ENCODE results near the gene ZNF277.

Gene ZNF277

GRCh38 chr7:112262855-112263487 lies 56.5 kb downstream of the ZNF277 start:
- no peaks in the 10 kb centered on the region for H3K36me3 Mint-ChIP-seq (ENCODE audit: low read depth)
- H3K27me3 Mint-ChIP-seq (ENCODE audit: low read depth), result no peaks in the 10 kb centered on the region
- no peak overlapping the region for H3K27ac Mint-ChIP-seq
- H3K4me3 Mint-ChIP-seq, result no peak overlapping the region
- no peaks in the 10 kb centered on the region for H3K9me3 Mint-ChIP-seq
- DNase-seq (ENCODE audit: low spot score), result no peak
- H3K4me1 Mint-ChIP-seq (ENCODE audit: low read depth), result no peaks in the 10 kb centered on the region

GRCh38 chr7:112263519-112263918 lies 57.0 kb downstream of the ZNF277 start:
- no peaks in the 10 kb centered on the region for H3K36me3 Mint-ChIP-seq (ENCODE audit: low read depth)
- H3K4me1 Mint-ChIP-seq (ENCODE audit: low read depth), result no peaks in the 10 kb centered on the region
- H3K27me3 Mint-ChIP-seq (ENCODE audit: low read depth), result no peaks in the 10 kb centered on the region
- no peaks in the 10 kb centered on the region for H3K9me3 Mint-ChIP-seq
- H3K27ac Mint-ChIP-seq, result no peak overlapping the region
- no peak for DNase-seq (ENCODE audit: low spot score)
- H3K4me3 Mint-ChIP-seq, result no peak overlapping the region

- Mint-ChIP-seq H3K27me3 (ENCODE audit: low read depth) (no peaks in the 10 kb centered on the region), H3K36me3 (ENCODE audit: low read depth) (no peaks in the 10 kb centered on the region), H3K4me1 (ENCODE audit: low read depth) (no peaks in the 10 kb centered on the region), H3K9me3 (no peaks in the 10 kb centered on the region), H3K4me3 (no peak overlapping the region), H3K27ac (no peak overlapping the region)
- no peak for DNase-seq (ENCODE audit: low spot score)
Observed at GRCh38 chr7:112266141-112266540, 59.6 kb downstream of the ZNF277 start.

- H3K27ac Mint-ChIP-seq, result no peak overlapping the region
- H3K4me1 Mint-ChIP-seq (ENCODE audit: low read depth), result no peaks in the 10 kb centered on the region
- H3K36me3 Mint-ChIP-seq (ENCODE audit: low read depth), result no peaks in the 10 kb centered on the region
- no peaks in the 10 kb centered on the region for H3K27me3 Mint-ChIP-seq (ENCODE audit: low read depth)
- DNase-seq (ENCODE audit: low spot score), result no peak
- no peaks in the 10 kb centered on the region for H3K9me3 Mint-ChIP-seq
- H3K4me3 Mint-ChIP-seq, result no peak overlapping the region
Observed at GRCh38 chr7:112266595-112267270, 60.2 kb downstream of the ZNF277 start.

- no peaks in the 10 kb centered on the region for H3K9me3 Mint-ChIP-seq
- H3K4me3 Mint-ChIP-seq, result no peak overlapping the region
- peaks cover 2% of the 10 kb centered on the region for H3K4me1 Mint-ChIP-seq (ENCODE audit: low read depth)
- no peak overlapping the region for H3K27ac Mint-ChIP-seq
- H3K27me3 Mint-ChIP-seq (ENCODE audit: low read depth), result no peaks in the 10 kb centered on the region
- no peaks in the 10 kb centered on the region for H3K36me3 Mint-ChIP-seq (ENCODE audit: low read depth)
- DNase-seq (ENCODE audit: low spot score), result no peak
Observed at GRCh38 chr7:112267944-112268691, 61.6 kb downstream of the ZNF277 start.

GRCh38 chr7:112271162-112271561 lies 64.7 kb downstream of the ZNF277 start:
- Mint-ChIP-seq H3K4me1 (ENCODE audit: low read depth) (peaks cover 2% of the 10 kb centered on the region), H3K36me3 (ENCODE audit: low read depth) (no peaks in the 10 kb centered on the region), H3K9me3 (no peaks in the 10 kb centered on the region), H3K27me3 (ENCODE audit: low read depth) (no peaks in the 10 kb centered on the region), H3K4me3 (no peak overlapping the region), H3K27ac (no peak overlapping the region)
- no peak for DNase-seq (ENCODE audit: low spot score)

GRCh38 chr7:112272921-112273561 lies 66.5 kb downstream of the ZNF277 start:
- Mint-ChIP-seq H3K4me3 (no peak overlapping the region), H3K27ac (no peak overlapping the region), H3K27me3 (ENCODE audit: low read depth) (no peaks in the 10 kb centered on the region), H3K4me1 (ENCODE audit: low read depth) (peaks cover 2% of the 10 kb centered on the region), H3K9me3 (no peaks in the 10 kb centered on the region), H3K36me3 (ENCODE audit: low read depth) (no peaks in the 10 kb centered on the region)
- no peak for DNase-seq (ENCODE audit: low spot score)

GRCh38 chr7:112279042-112279441 lies 72.5 kb downstream of the ZNF277 start:
- Mint-ChIP-seq H3K36me3 (ENCODE audit: low read depth) (no peaks in the 10 kb centered on the region), H3K4me1 (ENCODE audit: low read depth) (no peaks in the 10 kb centered on the region), H3K27ac (no peak overlapping the region), H3K4me3 (no peak overlapping the region), H3K27me3 (ENCODE audit: low read depth) (no peaks in the 10 kb centered on the region), H3K9me3 (no peaks in the 10 kb centered on the region)
- no peak for DNase-seq (ENCODE audit: low spot score)

GRCh38 chr7:112280267-112280666 lies 73.8 kb downstream of the ZNF277 start:
- no peak for DNase-seq (ENCODE audit: low spot score)
- no peaks in the 10 kb centered on the region for H3K9me3 Mint-ChIP-seq
- no peaks in the 10 kb centered on the region for H3K36me3 Mint-ChIP-seq (ENCODE audit: low read depth)
- no peaks in the 10 kb centered on the region for H3K27me3 Mint-ChIP-seq (ENCODE audit: low read depth)
- no peak overlapping the region for H3K27ac Mint-ChIP-seq
- H3K4me1 Mint-ChIP-seq (ENCODE audit: low read depth), result no peaks in the 10 kb centered on the region
- no peak overlapping the region for H3K4me3 Mint-ChIP-seq

GRCh38 chr7:112282476-112283188 lies 76.1 kb downstream of the ZNF277 start:
- Mint-ChIP-seq H3K27me3 (ENCODE audit: low read depth) (no peaks in the 10 kb centered on the region), H3K27ac (no peak overlapping the region), H3K4me3 (no peak overlapping the region), H3K4me1 (ENCODE audit: low read depth) (peaks cover 5% of the 10 kb centered on the region), H3K36me3 (ENCODE audit: low read depth) (peaks cover 1% of the 10 kb centered on the region), H3K9me3 (no peaks in the 10 kb centered on the region)
- no peak for DNase-seq (ENCODE audit: low spot score)

GRCh38 chr7:112283382-112283910 lies 77.0 kb downstream of the ZNF277 start:
- no peak overlapping the region for H3K27ac Mint-ChIP-seq

GRCh38 chr7:112286250-112287086 lies 80.0 kb downstream of the ZNF277 start:
- Mint-ChIP-seq H3K9me3 (no peaks in the 10 kb centered on the region), H3K27ac (no peak overlapping the region), H3K4me3 (no peak overlapping the region), H3K4me1 (ENCODE audit: low read depth) (peaks cover 5% of the 10 kb centered on the region), H3K27me3 (ENCODE audit: low read depth) (no peaks in the 10 kb centered on the region), H3K36me3 (ENCODE audit: low read depth) (peaks cover 4% of the 10 kb centered on the region)
- DNase-seq (ENCODE audit: low spot score), result no peak

More at GRCh38 chr7:112283382-112283910, 77.0 kb downstream of the ZNF277 start:
- H3K36me3 Mint-ChIP-seq (ENCODE audit: low read depth), result peaks cover 2% of the 10 kb centered on the region
- H3K4me1 Mint-ChIP-seq (ENCODE audit: low read depth), result peaks cover 5% of the 10 kb centered on the region
- DNase-seq (ENCODE audit: low spot score), result no peak
- no peak overlapping the region for H3K4me3 Mint-ChIP-seq
- no peaks in the 10 kb centered on the region for H3K9me3 Mint-ChIP-seq
- H3K27me3 Mint-ChIP-seq (ENCODE audit: low read depth), result no peaks in the 10 kb centered on the region

- H3K27me3 Mint-ChIP-seq (ENCODE audit: low read depth), result no peaks in the 10 kb centered on the region
- no peak overlapping the region for H3K4me3 Mint-ChIP-seq
- H3K4me1 Mint-ChIP-seq (ENCODE audit: low read depth), result peaks cover 5% of the 10 kb centered on the region
- no peaks in the 10 kb centered on the region for H3K9me3 Mint-ChIP-seq
- no peak overlapping the region for H3K27ac Mint-ChIP-seq
- peaks cover 4% of the 10 kb centered on the region for H3K36me3 Mint-ChIP-seq (ENCODE audit: low read depth)
- no peak for DNase-seq (ENCODE audit: low spot score)
Observed at GRCh38 chr7:112288301-112288700, 81.8 kb downstream of the ZNF277 start.
